ENCODE results near the gene DDHD1. TPM values are rescaled to one million over a fixed set of nuclear protein-coding genes. Genes with fewer than 3 reads are reported as not detected.
"Not testable (repeated sequence)": the region's sequence is repeated elsewhere in the genome, so short reads cannot be mapped to it uniquely, and the experiment has no call there.

Gene DDHD1
- total RNA-seq, 1 donor from 2014 or later: 59.8 TPM

DNA sequence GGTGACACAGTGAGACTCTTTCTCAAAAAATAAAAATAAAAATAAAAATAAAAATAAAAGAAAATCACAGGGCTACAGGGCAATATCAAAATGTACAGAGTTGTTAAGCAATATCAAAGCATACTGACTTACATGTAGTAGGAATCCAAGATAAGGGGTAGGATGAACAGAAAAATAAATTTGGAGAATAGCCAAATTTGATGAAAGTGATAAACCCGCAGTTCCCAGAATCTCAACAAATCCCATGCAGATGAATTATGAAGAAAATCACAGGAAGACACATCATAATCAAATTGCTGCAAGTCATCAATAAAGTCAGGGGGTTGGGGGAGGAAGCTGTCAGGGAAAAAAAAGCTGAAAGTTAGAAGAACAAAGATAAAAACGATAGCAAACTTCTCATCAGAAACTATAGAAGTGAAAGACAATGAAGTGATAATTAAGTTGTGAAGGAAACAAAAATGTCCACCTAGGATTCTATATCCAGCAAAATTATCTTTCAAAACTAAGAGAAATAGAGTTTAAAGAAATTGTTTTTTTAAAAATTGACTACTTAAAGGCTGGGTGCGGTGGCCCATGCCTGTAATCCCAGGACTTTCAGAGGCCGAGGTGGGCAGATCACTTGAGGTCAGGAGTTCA, 15.4 kb downstream of the DDHD1 start:
- no peak for ATAC-seq (ENCODE audit: low read depth)
- no peaks in the 10 kb centered on the region for H3K27me3 Mint-ChIP-seq
- TF ChIP-seq, protein P1, sequence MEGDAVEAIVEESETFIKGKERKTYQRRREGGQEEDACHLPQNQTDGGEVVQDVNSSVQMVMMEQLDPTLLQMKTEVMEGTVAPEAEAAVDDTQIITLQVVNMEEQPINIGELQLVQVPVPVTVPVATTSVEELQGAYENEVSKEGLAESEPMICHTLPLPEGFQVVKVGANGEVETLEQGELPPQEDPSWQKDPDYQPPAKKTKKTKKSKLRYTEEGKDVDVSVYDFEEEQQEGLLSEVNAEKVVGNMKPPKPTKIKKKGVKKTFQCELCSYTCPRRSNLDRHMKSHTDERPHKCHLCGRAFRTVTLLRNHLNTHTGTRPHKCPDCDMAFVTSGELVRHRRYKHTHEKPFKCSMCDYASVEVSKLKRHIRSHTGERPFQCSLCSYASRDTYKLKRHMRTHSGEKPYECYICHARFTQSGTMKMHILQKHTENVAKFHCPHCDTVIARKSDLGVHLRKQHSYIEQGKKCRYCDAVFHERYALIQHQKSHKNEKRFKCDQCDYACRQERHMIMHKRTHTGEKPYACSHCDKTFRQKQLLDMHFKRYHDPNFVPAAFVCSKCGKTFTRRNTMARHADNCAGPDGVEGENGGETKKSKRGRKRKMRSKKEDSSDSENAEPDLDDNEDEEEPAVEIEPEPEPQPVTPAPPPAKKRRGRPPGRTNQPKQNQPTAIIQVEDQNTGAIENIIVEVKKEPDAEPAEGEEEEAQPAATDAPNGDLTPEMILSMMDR (IDR thresholded peaks at IDR 0.05): no peak
- H3K9me3 Mint-ChIP-seq: peaks cover 29% of the 10 kb centered on the region
- peaks cover 11% of the 10 kb centered on the region for H3K4me1 Mint-ChIP-seq
- CTCF ChIA-PET: no interaction called here
- H3K4me3 Mint-ChIP-seq: no peak overlapping the region
- intact Hi-C loops (cut with micrococcal nuclease): no loop called here
- peaks cover 56% of the 10 kb centered on the region for H3K36me3 Mint-ChIP-seq (ENCODE audit: low read depth)
- POLR2A ChIA-PET: no interaction called here
- no peak overlapping the region for H3K27ac Mint-ChIP-seq
- DNase-seq: no peak

DNA sequence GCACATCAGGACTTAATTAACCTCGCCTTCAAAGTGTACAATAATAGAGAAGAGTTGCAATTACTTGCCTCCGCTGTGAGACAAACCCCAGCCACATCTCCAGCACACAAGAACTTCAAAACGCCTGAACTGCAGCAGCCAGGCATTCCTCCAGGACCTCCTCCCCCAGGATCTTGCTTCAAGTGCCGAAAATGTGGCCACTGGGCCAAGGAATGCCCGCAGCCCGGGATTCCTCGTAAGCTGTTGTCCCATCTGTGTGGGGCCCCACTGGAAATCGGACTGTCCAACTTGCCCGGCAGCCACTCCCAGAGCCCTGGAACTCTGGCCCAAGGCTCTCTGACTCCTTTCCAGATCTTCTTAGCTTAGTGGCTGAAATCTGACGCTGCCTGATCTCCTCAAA, 22.6 kb downstream of the DDHD1 start:
- H3K9me3 Mint-ChIP-seq; ATAC-seq (ENCODE audit: low read depth); H3K27me3 Mint-ChIP-seq; H3K27ac Mint-ChIP-seq; intact Hi-C loops (cut with micrococcal nuclease); H3K4me3 Mint-ChIP-seq; CTCF ChIA-PET; H3K36me3 Mint-ChIP-seq (ENCODE audit: low read depth); POLR2A ChIA-PET; DNase-seq: not testable (repeated sequence)
- H3K4me1 Mint-ChIP-seq: peaks cover 11% of the 10 kb centered on the region

DNA sequence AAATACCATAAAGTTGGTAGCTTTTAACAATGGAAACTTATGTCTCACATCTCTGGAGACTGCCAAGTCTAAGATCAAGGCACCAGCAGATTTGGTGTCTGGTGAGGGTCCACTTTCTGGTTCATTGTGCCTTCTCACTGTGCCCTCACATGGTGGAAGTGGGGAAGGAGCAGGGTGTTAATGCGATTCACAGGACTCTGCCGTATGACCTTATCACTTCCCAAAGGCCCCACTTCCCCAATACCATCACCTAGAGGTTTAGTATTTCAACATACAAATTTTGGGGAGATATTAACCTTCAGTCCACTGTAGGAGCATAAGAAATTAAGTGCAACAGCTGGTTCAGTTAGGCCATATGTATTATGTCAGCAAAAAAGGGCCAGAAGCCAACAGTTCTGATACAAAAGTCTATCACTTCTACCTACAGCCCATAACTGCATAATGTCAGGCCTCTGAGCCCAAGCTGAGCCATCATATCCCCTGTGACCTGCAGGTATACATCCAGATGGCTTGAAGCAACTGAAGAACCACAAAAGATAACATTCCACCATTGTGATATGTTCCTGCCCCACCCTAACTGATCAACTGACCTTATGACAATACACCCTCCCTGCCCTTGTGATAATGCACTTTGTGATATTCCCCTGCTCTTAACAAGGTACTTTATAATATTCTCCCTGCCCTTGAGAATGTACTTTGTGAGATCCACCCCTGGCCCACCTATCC, 24.7 kb downstream of the DDHD1 start:
- ChIA-PET POLR2A (interaction anchor here (0.7 to 1.6 kb wide), 3 partner anchors 20 to 25 kb away, joined by 3 to 6 read pairs (median 3); partner anchors contain the start of gene DDHD1), CTCF (interaction anchor here (1.1 kb wide), 1 partner anchor 23 kb away, joined by 3 read pairs; no protein-coding TSS in a partner anchor)
- Mint-ChIP-seq H3K4me1 (peaks cover 11% of the 10 kb centered on the region), H3K4me3 (no peak overlapping the region), H3K36me3 (ENCODE audit: low read depth) (peaks cover 2% of the 10 kb centered on the region), H3K27me3 (no peaks in the 10 kb centered on the region), H3K9me3 (peaks cover 3% of the 10 kb centered on the region), H3K27ac (peak overlapping the region; percentile 87)
- DNase-seq (no peak), ATAC-seq (ENCODE audit: low read depth) (peak; percentile 15)
- TF ChIP-seq, protein P1 (IDR thresholded peaks at IDR 0.05): no peak
- intact Hi-C loops (cut with micrococcal nuclease): loop anchor here (1.0 to 2.0 kb wide), 2 partner anchors 14 to 19 kb away; no protein-coding TSS in a partner anchor

GRCh38 chr14:53127832-53128231, 25.3 kb downstream of the DDHD1 start:
- TF ChIP-seq, protein P1 (IDR thresholded peaks at IDR 0.05): no peak
- Mint-ChIP-seq H3K9me3 (peaks cover 3% of the 10 kb centered on the region), H3K4me1 (peaks cover 11% of the 10 kb centered on the region), H3K27ac (peak overlapping the region; percentile 87), H3K27me3 (no peaks in the 10 kb centered on the region), H3K36me3 (ENCODE audit: low read depth) (peaks cover 2% of the 10 kb centered on the region), H3K4me3 (peak overlapping the region; percentile 76)
- intact Hi-C loops (cut with micrococcal nuclease): loop anchor here (1.0 to 2.0 kb wide), 4 partner anchors 13 to 25 kb away; partner anchors contain the start of gene DDHD1
- CTCF ChIA-PET: interaction anchor here (1.1 kb wide), 1 partner anchor 24 kb away, joined by 3 read pairs; no protein-coding TSS in a partner anchor
- ATAC-seq (ENCODE audit: low read depth) (peak; percentile 66), DNase-seq (no peak)
- POLR2A ChIA-PET: interaction anchor here (0.7 to 2.0 kb wide), 4 partner anchors 19 to 25 kb away, joined by 3 to 6 read pairs (median 4); partner anchors contain the start of gene DDHD1

DNA sequence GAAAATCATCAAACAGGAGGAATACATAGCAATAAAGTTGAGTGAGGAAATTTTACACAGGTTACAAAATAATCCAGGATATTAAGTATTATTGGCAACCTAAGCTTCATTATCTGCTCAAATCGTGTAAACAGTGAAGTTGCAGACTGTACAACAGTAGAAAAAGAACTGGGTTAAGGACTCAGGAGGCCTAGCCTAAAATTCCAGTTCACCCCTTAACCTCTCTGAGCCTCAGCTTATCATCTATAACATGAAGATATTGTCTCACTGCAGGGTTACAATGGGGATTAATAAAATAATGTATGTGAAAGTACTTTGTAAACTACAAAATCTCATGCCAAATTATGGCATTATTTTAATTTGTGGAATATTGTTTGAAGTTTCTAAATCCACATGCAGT, 26.0 kb downstream of the DDHD1 start:
- ChIA-PET POLR2A (interaction anchor here (1.0 to 2.0 kb wide), 3 partner anchors 17 to 25 kb away, joined by 6 to 10 read pairs (median 6); no protein-coding TSS in a partner anchor), CTCF (interaction anchor here (1.1 kb wide), 1 partner anchor 25 kb away, joined by 3 read pairs; no protein-coding TSS in a partner anchor)
- TF ChIP-seq, protein P1 (IDR thresholded peaks at IDR 0.05): no peak
- intact Hi-C loops (cut with micrococcal nuclease): loop anchor here (2.0 kb wide), 2 partner anchors 18 to 26 kb away; partner anchors contain the start of gene DDHD1
- H3K4me1 Mint-ChIP-seq: peaks cover 14% of the 10 kb centered on the region
- peak overlapping the region; percentile 76 for H3K4me3 Mint-ChIP-seq
- peak overlapping the region; percentile 87 for H3K27ac Mint-ChIP-seq
- DNase-seq: no peak
- H3K27me3 Mint-ChIP-seq: no peaks in the 10 kb centered on the region
- ATAC-seq (ENCODE audit: low read depth): no peak
- peaks cover 2% of the 10 kb centered on the region for H3K36me3 Mint-ChIP-seq (ENCODE audit: low read depth)
- H3K9me3 Mint-ChIP-seq: peaks cover 3% of the 10 kb centered on the region
